Gastroesophageal sphincter (tissue), 3 donors: Measurements from ENCODE around the gene MOB3C.

ENCODE experiments used
- CTCF ChIP-seq, 4 experiments: fragments of 200-600 bp in 2 of 4; fragments of 450-650 bp in 2 of 4; sonication (generic) in 1 of 4; IDR thresholded peaks; one replicate each; pipeline ENCODE4 v1.5.1; 2017 to 2019; ENCODE audit warnings: antibody characterized with exemption in 4 of 4, mild to moderate bottlenecking in 2 of 4, moderate library complexity in 2 of 4
- POLR2A ChIP-seq, 2 donors: fragments of 450-650 bp; IDR thresholded peaks; one replicate each; pipeline ENCODE4 v1.6.1; 2017; ENCODE audit warnings: antibody characterized with exemption in 2 of 2, mild to moderate bottlenecking in 2 of 2, moderate library complexity in 1 of 2

GRCh38 chr1:46596846-46597245, 19.8 kb downstream of the MOB3C start:
- no peak for TF ChIP-seq CTCF (IDR thresholded peaks at IDR 0.05)
- no peak for TF ChIP-seq POLR2A (IDR thresholded peaks at IDR 0.05)
